Stimulated activated memory B cell treated with anti-CD40 and anti-IgM and Interleukin-4, amounts not matched to agents 10 μg/mL and 1 μg/mL and 100 μg/mL, for 72 hours (primary cell): ENCODE results near the gene HINT2.

ENCODE experiments used
- ATAC-seq: fragments of 150-1000 bp; cut with Tn5 transposase; 2 replicates; pipeline ENCODE4 v1.10.0; 2021
- H3K27ac Mint-ChIP-seq: one replicate; pipeline ENCODE4 v1.8.0; 2022; ENCODE audit warnings: mild to moderate bottlenecking, mixed read lengths
- H3K27me3 Mint-ChIP-seq: one replicate; pipeline ENCODE4 v1.8.0; 2022; ENCODE audit warnings: mixed read lengths
- H3K36me3 Mint-ChIP-seq: one replicate; pipeline ENCODE4 v1.8.0; 2022; ENCODE audit warnings: mixed read lengths
- H3K4me1 Mint-ChIP-seq: one replicate; pipeline ENCODE4 v1.8.0; 2022; ENCODE audit warnings: mixed read lengths
- H3K4me3 Mint-ChIP-seq: one replicate; pipeline ENCODE4 v1.8.0; 2022; ENCODE audit warnings: mild to moderate bottlenecking, moderate library complexity, mixed read lengths
- H3K9me3 Mint-ChIP-seq: one replicate; pipeline ENCODE4 v1.8.0; 2022; ENCODE audit warnings: mixed read lengths

HINT2 gene

GRCh38 chr9:35814841-35815543 lies at the start of gene HINT2:
TSS of gene HINT2 (minus strand) at chr9:35815042. CDS start at chr9:35814979, 63 bp downstream.
- Mint-ChIP-seq H3K4me1 (peaks cover 40% of the 10 kb centered on the region), H3K27ac (peak within 1 kb of the TSS; percentile 90), H3K27me3 (no peaks in the 10 kb centered on the region), H3K36me3 (no peaks in the 10 kb centered on the region), H3K9me3 (no peaks in the 10 kb centered on the region), H3K4me3 (peak within 1 kb of the TSS; percentile 83)
- ATAC-seq, result peak; percentile 93

- Mint-ChIP-seq H3K27ac (no peak overlapping the region), H3K36me3 (no peaks in the 10 kb centered on the region), H3K9me3 (no peaks in the 10 kb centered on the region), H3K4me3 (no peak overlapping the region), H3K27me3 (peaks cover 31% of the 10 kb centered on the region), H3K4me1 (no peaks in the 10 kb centered on the region)
- no peak for ATAC-seq
These were observed 48.7 kb upstream of the HINT2 start for GRCh38 chr9:35863583-35863982.

- H3K4me3 Mint-ChIP-seq, result no peak overlapping the region
- H3K9me3 Mint-ChIP-seq, result no peaks in the 10 kb centered on the region
- no peak overlapping the region for H3K27ac Mint-ChIP-seq
- H3K27me3 Mint-ChIP-seq, result peaks cover 31% of the 10 kb centered on the region
- H3K4me1 Mint-ChIP-seq, result no peaks in the 10 kb centered on the region
- ATAC-seq, result no peak
- H3K36me3 Mint-ChIP-seq, result no peaks in the 10 kb centered on the region
These were observed 47.5 kb upstream of the HINT2 start for GRCh38 chr9:35862328-35862727.

DNA sequence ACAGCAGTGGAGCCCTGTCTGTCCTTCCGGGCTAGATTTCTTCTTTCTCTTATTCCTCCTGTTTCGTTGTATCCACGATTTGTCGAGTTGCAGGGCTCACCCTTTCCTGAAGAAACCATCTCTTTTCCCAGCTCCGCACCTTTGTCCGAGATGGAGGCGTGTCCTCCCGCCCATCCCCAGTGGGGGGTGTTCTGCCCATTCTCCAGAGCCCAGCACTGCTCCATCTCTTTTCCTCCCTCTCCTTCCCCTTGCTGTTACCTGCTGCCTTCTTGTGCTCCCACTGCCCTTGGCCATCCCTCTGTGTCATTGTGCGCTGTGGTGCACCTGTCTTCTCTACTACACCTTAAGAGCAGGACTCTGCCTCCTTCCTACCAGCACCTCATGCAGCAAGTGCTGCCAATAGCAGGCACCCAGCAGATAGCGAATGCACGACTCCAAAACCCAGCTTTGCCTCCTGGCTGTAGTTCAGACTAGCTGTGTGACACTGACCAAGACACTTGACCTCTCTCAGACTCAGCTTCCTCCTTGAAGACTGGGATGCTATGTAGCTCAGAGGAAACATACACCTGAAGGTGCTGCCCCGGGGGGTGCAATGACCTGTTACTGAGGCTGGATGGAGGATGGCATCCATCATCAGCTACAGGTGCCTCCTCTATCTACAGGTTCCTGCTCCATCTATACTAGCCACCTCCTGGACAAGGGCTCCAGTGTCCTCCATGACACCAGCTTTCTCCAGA lies 46.5 kb upstream of the HINT2 start:
- ATAC-seq, result no peak
- Mint-ChIP-seq H3K4me1 (no peaks in the 10 kb centered on the region), H3K9me3 (no peaks in the 10 kb centered on the region), H3K27ac (no peak overlapping the region), H3K36me3 (no peaks in the 10 kb centered on the region), H3K4me3 (no peak overlapping the region), H3K27me3 (peaks cover 28% of the 10 kb centered on the region)

DNA sequence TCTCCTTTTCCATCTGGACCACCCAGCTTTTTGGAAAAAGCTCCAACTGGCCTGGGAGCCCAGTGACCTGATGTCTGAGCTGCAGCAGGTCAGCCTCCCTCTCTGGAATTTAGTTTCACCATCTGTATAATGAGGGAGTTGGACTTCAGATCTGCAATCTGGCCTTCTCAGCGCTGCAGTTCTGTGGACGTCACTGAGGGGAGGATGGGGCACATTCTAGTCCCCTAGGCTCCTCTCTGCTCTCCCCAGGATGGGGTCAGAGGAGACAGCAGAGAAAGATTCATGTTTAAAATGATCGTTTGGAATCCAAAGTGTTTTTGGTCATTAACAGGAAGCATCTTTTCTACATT lies 45.1 kb upstream of the HINT2 start:
- no peaks in the 10 kb centered on the region for H3K36me3 Mint-ChIP-seq

DNA sequence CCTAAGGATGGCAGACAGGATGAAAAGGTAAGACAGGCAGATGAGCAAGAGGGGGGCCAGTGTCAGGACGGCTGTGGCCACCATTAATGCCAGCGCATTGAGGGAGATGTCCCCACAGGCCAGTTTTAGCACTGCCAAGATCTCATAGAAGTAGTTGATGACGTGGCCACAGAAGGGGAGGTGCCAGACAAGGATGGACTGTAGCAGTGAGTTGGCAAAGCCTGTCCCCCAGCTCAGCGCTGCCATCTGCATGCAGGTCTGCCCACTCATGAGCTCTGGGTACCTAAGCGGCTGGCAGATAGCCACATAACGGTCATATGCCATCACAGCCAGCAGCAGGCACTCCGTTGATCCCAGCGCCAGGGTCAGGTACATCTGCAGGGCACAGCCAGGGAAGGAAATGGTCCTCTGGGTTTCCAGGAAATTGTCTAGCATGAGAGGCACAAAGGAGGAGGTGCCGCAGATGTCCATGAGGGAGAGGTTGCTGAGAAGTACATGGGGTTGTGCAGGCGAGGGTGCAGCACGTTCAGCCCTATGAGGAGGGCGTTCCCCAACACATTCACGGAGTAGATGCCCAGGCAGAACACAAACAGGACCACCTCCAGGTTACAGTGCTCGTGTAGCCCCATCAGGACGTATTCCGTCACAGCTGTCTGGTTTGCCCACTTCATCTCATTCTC lies 44.6 kb upstream of the HINT2 start:
- Mint-ChIP-seq H3K27ac (no peak overlapping the region), H3K36me3 (no peaks in the 10 kb centered on the region), H3K9me3 (no peaks in the 10 kb centered on the region), H3K4me3 (no peak overlapping the region), H3K27me3 (peaks cover 23% of the 10 kb centered on the region), H3K4me1 (no peaks in the 10 kb centered on the region)
- peak; percentile 31 for ATAC-seq

More for the DNA sequence above, 45.1 kb upstream of the HINT2 start:
- Mint-ChIP-seq H3K9me3 (no peaks in the 10 kb centered on the region), H3K4me1 (no peaks in the 10 kb centered on the region), H3K4me3 (no peak overlapping the region), H3K27ac (no peak overlapping the region), H3K27me3 (peaks cover 23% of the 10 kb centered on the region)
- ATAC-seq, result no peak

- no peak for ATAC-seq
- Mint-ChIP-seq H3K36me3 (no peaks in the 10 kb centered on the region), H3K9me3 (no peaks in the 10 kb centered on the region), H3K27ac (no peak overlapping the region), H3K4me3 (no peak overlapping the region), H3K27me3 (peaks cover 23% of the 10 kb centered on the region), H3K4me1 (no peaks in the 10 kb centered on the region)
These were observed 43.6 kb upstream of the HINT2 start for GRCh38 chr9:35858458-35858857.

DNA sequence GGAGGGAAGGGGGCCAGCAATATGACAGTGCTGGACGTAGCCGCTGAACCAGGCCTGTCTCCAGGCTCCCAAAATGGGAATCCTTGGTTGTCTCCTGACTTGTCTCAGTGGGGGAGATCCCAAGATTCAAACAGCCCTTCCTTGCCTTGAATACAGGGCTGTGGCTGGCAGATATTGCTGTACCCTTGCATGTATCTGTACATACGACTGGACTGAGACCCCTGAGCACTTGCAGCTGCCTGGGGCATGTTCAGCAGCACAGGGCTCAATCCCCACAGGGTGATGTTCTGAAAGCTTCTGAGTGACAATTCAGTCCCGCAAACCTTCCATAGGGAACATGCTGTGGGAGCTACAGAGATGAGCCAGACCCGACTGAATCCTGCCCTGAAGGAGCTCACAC lies 42.0 kb upstream of the HINT2 start:
- peaks cover 10% of the 10 kb centered on the region for H3K27me3 Mint-ChIP-seq
- H3K27ac Mint-ChIP-seq, result no peak overlapping the region
- ATAC-seq, result no peak
- no peaks in the 10 kb centered on the region for H3K9me3 Mint-ChIP-seq
- no peaks in the 10 kb centered on the region for H3K4me1 Mint-ChIP-seq
- no peaks in the 10 kb centered on the region for H3K36me3 Mint-ChIP-seq
- no peak overlapping the region for H3K4me3 Mint-ChIP-seq

GRCh38 chr9:35856206-35856605 lies 41.4 kb upstream of the HINT2 start:
- H3K27me3 Mint-ChIP-seq, result peaks cover 3% of the 10 kb centered on the region

DNA sequence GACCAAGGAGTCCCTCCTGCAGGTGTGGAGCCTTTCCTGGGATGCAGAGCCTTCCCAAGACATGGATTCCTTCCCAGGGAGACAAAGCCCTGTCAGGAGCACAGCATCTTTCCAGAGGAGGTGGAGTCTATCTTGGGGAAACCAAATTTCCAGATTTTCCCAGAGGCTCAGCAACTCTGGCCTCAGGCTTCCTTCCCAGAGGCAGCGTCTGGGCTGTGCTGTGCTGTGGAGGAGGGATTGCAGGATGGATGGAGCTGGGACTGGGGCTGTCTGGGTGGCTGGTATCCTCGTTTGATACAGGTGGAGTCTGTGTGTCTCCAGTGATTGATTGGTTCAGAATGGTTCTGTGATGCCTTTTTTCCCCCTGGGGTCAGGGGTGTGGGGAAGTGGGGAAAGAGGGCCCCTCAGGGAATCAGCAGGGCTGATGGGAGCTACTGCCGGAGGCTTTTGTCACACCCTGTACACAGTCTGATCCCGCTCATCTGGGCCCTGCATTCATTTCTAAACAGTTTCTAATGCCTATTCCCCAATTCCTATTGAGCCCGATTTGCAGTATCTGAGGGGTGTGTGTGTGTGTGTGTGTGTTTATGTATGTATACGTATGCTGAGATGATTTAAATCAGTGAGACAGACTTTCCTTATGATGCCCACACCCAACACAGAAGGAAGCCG lies 39.4 kb upstream of the HINT2 start:
- Mint-ChIP-seq H3K27ac (no peak overlapping the region), H3K27me3 (no peaks in the 10 kb centered on the region), H3K36me3 (no peaks in the 10 kb centered on the region), H3K4me1 (no peaks in the 10 kb centered on the region), H3K4me3 (no peak overlapping the region), H3K9me3 (no peaks in the 10 kb centered on the region)
- no peak for ATAC-seq

More at GRCh38 chr9:35856206-35856605, 41.4 kb upstream of the HINT2 start:
- ATAC-seq, result no peak
- Mint-ChIP-seq H3K27ac (no peak overlapping the region), H3K9me3 (no peaks in the 10 kb centered on the region), H3K4me3 (no peak overlapping the region), H3K36me3 (no peaks in the 10 kb centered on the region), H3K4me1 (no peaks in the 10 kb centered on the region)

DNA sequence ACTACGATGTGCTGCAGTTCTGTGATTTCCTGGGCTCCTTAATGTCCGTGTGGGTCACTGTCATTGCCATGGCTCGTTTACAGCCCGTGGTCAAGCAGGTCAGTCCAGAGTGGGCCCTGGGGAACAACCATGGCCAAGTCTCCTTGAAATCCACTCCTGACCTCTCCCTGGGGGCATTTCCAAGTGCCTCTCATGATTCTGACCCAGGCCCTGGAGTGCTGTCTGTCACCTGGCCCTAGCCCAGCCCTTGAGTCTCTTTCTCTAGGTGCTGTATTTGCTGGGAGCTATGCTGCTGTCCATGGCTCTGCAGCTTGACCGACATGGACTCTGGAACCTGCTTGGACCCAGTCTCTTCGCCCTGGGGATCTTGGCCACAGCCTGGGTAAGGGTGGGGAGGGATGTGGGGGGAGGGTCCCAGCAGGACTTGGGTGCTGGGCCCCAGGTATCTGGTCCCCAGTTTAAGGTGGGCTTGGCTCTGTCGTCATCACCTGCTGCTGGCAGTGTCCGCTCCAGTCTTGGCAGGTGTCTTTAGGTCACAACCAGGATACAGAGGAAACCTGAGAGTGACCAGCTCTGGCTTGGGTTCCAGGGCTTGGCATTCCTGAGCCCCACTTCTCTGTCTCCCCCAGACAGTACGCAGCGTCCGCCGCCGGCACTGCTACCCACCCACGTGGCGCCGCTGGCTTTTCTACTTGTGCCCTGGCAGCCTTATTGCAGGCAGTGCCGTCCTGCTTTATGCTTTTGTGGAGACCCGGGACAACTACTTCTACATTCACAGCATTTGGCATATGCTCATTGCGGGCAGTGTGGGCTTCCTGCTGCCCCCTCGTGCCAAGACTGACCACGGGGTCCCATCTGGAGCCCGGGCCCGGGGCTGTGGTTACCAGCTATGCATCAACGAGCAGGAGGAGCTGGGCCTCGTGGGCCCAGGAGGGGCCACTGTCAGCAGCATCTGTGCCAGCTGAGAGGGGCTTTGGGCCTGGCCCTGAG lies 38.3 kb upstream of the HINT2 start:
- H3K27me3 Mint-ChIP-seq, result no peaks in the 10 kb centered on the region
- no peaks in the 10 kb centered on the region for H3K36me3 Mint-ChIP-seq
- no peak overlapping the region for H3K27ac Mint-ChIP-seq
- ATAC-seq, result no peak
- no peak overlapping the region for H3K4me3 Mint-ChIP-seq
- no peaks in the 10 kb centered on the region for H3K9me3 Mint-ChIP-seq
- H3K4me1 Mint-ChIP-seq, result peaks cover 10% of the 10 kb centered on the region

GRCh38 chr9:35852267-35852815 lies 37.5 kb upstream of the HINT2 start:
- no peak overlapping the region for H3K27ac Mint-ChIP-seq
- H3K27me3 Mint-ChIP-seq, result no peaks in the 10 kb centered on the region
- no peak overlapping the region for H3K4me3 Mint-ChIP-seq
- no peak for ATAC-seq
- H3K9me3 Mint-ChIP-seq, result no peaks in the 10 kb centered on the region
- H3K36me3 Mint-ChIP-seq, result peaks cover 3% of the 10 kb centered on the region
- H3K4me1 Mint-ChIP-seq, result peaks cover 18% of the 10 kb centered on the region

DNA sequence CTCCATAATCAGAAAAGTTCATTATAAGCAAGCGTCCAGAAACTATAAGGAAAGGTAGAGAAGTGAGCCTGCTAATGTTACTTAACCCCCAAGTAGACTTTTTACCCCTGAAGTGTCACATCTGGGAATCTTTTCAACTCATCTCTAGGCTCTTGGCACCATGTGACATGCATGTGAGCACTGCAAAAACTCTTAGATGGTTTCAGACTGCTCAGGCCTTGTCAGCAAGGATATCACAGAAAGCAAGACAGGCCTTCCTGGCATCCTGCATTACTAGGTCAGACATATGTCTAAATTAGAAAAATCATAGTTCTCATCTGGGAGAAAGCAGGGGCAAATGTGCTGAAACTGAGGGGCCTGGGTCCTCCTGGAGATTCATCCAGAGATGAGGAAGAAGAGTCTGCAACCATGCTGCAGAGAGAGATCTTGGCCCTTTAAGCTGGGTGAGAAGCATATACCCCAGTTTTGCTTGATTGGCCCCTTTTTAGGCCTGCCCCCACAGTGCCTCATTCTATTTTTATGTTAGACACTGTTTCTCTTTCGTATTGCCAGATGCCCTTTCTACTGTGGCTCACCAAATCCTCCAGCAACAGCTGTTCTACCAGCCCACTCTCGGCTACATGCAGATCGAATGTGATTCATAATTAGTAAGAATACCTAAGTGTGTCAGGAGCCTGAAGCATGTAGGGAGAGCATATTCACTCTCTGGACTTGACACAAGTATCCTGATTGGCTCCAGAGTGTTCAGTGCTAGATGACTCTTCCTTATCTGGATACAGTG lies 33.1 kb upstream of the HINT2 start:
- H3K27me3 Mint-ChIP-seq, result no peaks in the 10 kb centered on the region
- H3K9me3 Mint-ChIP-seq, result no peaks in the 10 kb centered on the region
- peaks cover 4% of the 10 kb centered on the region for H3K36me3 Mint-ChIP-seq
- H3K4me3 Mint-ChIP-seq, result peak overlapping the region; percentile 32
- peaks cover 50% of the 10 kb centered on the region for H3K4me1 Mint-ChIP-seq
- H3K27ac Mint-ChIP-seq, result peak overlapping the region; percentile 68
- peak; percentile 96 for ATAC-seq
